OCI-LY7 (cell line): ENCODE data around the gene GALNTL6. TPM values are rescaled to one million over a fixed set of nuclear protein-coding genes. Genes with fewer than 3 reads are reported as not detected.

ENCODE experiments used
- BruUV-seq: library from RNA; stranded (reverse); fragments of 400-500 nt; replicated peaks from 2 replicates; lab custom pipeline; 2021; lab: Mats Ljungman, UMichigan
- CTCF ChIA-PET: fragments of 300-600 bp; sonication (Branson Sonifier 250); formaldehyde crosslinking; loops from one replicate; lab custom pipeline; 2022; ENCODE audit warnings: antibody characterized with exemption; ENCODE audit not compliant: unreplicated experiment; lab: Charles Lee
- POLR2A ChIA-PET: fragments of 300-600 bp; sonication (Branson Sonifier 250); formaldehyde crosslinking; loops from one replicate; lab custom pipeline; 2022; ENCODE audit warnings: antibody characterized with exemption; lab: Charles Lee
- DNase-seq: peaks from one replicate; pipeline ENCODE4 v3.0.0-alpha.2; 2015; ENCODE audit warnings: low spot score
- H2AFZ ChIP-seq: fragments of 200-600 bp; sonication (generic), shearing (Covaris generic); 2 replicates; pipeline ENCODE4 v1.6.1; 2014; ENCODE audit warnings: mild to moderate bottlenecking, antibody characterized with exemption, low read length, moderate library complexity
- H3K27ac ChIP-seq: fragments of 200-600 bp; sonication (generic); 2 replicates; pipeline ENCODE4 v1.5.1; 2014; ENCODE audit warnings: mixed run types, low read depth, mild to moderate bottlenecking, moderate library complexity, low read length, inconsistent platforms; ENCODE audit not compliant: poor library complexity, severe bottlenecking
- H3K36me3 ChIP-seq: fragments of 200-600 bp; sonication (generic); 2 replicates; pipeline ENCODE4 v1.6.1; 2014; ENCODE audit warnings: mild to moderate bottlenecking, antibody characterized with exemption, low read length, moderate library complexity, mixed read lengths; ENCODE audit not compliant: insufficient read depth
- H3K4me1 ChIP-seq: fragments of 200-600 bp; sonication (generic); 2 replicates; pipeline ENCODE4 v1.5.1; 2014; ENCODE audit warnings: mild to moderate bottlenecking, low read length; ENCODE audit not compliant: insufficient read depth, poor library complexity, severe bottlenecking
- H3K4me2 ChIP-seq: fragments of 200-600 bp; sonication (generic); 2 replicates; pipeline ENCODE4 v1.6.1; 2014; ENCODE audit warnings: mild to moderate bottlenecking, low read length
- H3K4me3 ChIP-seq: fragments of 200-600 bp; sonication (generic); 2 replicates; pipeline ENCODE4 v1.5.1; 2014; ENCODE audit warnings: mild to moderate bottlenecking, low read depth, low read length; ENCODE audit not compliant: poor library complexity, severe bottlenecking
- H3K79me2 ChIP-seq: fragments of 200-600 bp; sonication (generic); 2 replicates; pipeline ENCODE4 v1.6.1; 2016; ENCODE audit warnings: low read depth, mild to moderate bottlenecking, low read length, moderate library complexity, mixed read lengths; ENCODE audit not compliant: insufficient read depth
- H3K9me2 ChIP-seq: fragments of 200-600 bp; sonication (generic); 2 replicates; pipeline ENCODE4 v1.6.1; 2016; ENCODE audit warnings: mild to moderate bottlenecking, low read length, mixed read lengths; ENCODE audit not compliant: insufficient read depth
- H3K9me3 ChIP-seq: fragments of 200-600 bp; sonication (generic); 2 replicates; pipeline ENCODE4 v1.6.1; 2014; ENCODE audit warnings: mild to moderate bottlenecking, mixed run types, low read length, mixed read lengths
- H4K20me1 ChIP-seq: fragments of 200-600 bp; sonication (generic); 2 replicates; pipeline ENCODE4 v1.6.1; 2014; ENCODE audit warnings: mild to moderate bottlenecking, antibody characterized with exemption, low read length, moderate library complexity, mixed read lengths; ENCODE audit not compliant: insufficient read depth
- EZH2phosphoT487 ChIP-seq: fragments of 200-600 bp; sonication (generic); IDR thresholded peaks from 2 replicates; pipeline ENCODE4 v1.6.1; 2018; ENCODE audit warnings: low read depth, borderline replicate concordance, mild to moderate bottlenecking, mixed run types, antibody characterized with exemption, low read length, moderate library complexity, mixed read lengths
- intact Hi-C: fragments of 100-400 bp; cut with micrococcal nuclease; formaldehyde crosslinking; loops from one replicate; pipeline ENCODE4 v1.10.0; 2022; ENCODE audit not compliant: unreplicated experiment
- total RNA-seq, 2 experiments: library from RNA; depleted of rRNA in 1 of 2; stranded (reverse); fragments of >200 nt in 1 of 2; shearing (Covaris generic) in 1 of 2; gene quantifications; 2 replicates each; pipeline ENCODE4 v1.2.3, GENCODE V29; 2014 to 2022
- TF ChIP-seq, protein P1 (sequence below): fragments of 200-600 bp; sonication (generic); conservative IDR thresholded peaks from 2 replicates; pipeline ENCODE4 v1.5.1; 2014; ENCODE audit warnings: mild to moderate bottlenecking, antibody characterized with exemption, low read length, moderate library complexity, mixed read lengths

The GALNTL6 gene
- total RNA-seq, 2 experiments from 2014 or later, result not detected

DNA sequence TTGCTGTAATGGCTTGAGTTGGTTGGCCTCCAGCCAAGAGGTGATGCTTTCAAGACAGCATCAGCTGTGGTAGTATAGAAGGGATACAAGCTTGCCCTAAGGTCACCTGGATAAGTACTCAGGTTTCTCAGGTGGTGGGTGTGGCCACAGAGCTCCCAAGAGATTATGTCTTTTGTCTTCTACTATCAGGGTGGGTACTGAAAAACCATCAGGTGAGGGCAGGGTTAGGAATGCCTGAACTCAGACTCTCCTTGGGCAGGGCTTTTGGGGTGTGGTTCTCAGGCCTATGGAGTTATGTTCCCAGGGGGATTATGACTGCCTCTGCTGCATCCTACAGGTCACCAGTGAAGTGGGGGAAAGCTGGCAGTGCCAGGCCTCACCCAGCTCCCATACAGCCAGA is 700.8 kb downstream of the GALNTL6 start:
- Histone ChIP-seq H3K4me3 (no peak overlapping the region), H2AFZ (no peak overlapping the region), H4K20me1 (no peaks in the 10 kb centered on the region), H3K9me3 (no peaks in the 10 kb centered on the region), H3K79me2 (no peaks in the 10 kb centered on the region), H3K36me3 (no peaks in the 10 kb centered on the region), H3K9me2 (no peaks in the 10 kb centered on the region), H3K27ac (no peak overlapping the region), H3K4me2 (no peak overlapping the region), H3K4me1 (no peaks in the 10 kb centered on the region)
- no TSS peak for BruUV-seq
- no peak for TF ChIP-seq EZH2phosphoT487
- TF ChIP-seq, protein P1, sequence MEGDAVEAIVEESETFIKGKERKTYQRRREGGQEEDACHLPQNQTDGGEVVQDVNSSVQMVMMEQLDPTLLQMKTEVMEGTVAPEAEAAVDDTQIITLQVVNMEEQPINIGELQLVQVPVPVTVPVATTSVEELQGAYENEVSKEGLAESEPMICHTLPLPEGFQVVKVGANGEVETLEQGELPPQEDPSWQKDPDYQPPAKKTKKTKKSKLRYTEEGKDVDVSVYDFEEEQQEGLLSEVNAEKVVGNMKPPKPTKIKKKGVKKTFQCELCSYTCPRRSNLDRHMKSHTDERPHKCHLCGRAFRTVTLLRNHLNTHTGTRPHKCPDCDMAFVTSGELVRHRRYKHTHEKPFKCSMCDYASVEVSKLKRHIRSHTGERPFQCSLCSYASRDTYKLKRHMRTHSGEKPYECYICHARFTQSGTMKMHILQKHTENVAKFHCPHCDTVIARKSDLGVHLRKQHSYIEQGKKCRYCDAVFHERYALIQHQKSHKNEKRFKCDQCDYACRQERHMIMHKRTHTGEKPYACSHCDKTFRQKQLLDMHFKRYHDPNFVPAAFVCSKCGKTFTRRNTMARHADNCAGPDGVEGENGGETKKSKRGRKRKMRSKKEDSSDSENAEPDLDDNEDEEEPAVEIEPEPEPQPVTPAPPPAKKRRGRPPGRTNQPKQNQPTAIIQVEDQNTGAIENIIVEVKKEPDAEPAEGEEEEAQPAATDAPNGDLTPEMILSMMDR, result no peak
- ChIA-PET POLR2A (interaction anchor here (0.7 to 2.4 kb wide), 3 partner anchors 13 to 26 kb away, joined by 3 to 19 read pairs (median 3); no protein-coding TSS in a partner anchor), CTCF (no interaction called here)
- no peak for DNase-seq
- intact Hi-C loops, result no loop called here

DNA sequence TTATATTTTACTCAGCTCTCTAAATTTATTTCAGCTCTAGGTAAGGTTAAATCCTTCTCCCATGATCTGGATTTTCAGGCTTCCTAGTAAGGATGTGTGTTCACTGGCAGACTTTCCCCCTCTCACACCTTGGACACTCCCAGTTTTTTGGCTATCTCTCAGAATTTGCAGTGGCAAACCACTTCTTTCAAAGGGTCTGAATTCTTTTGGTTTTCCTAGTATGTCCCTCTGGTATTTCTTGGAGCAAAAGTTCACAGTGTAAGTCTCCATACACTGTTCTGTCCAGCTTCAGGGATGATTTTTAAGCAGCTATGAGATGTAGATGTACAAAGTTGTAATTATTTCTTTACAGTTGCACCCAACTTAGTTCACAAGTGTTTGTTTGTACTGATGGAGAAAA is 701.6 kb downstream of the GALNTL6 start:
- H3K4me1 ChIP-seq, result no peaks in the 10 kb centered on the region
- intact Hi-C loops, result no loop called here
- H3K9me3 ChIP-seq, result no peaks in the 10 kb centered on the region
- no peak overlapping the region for H3K4me2 ChIP-seq
- DNase-seq, result no peak
- H3K4me3 ChIP-seq, result no peak overlapping the region
- ChIA-PET CTCF (no interaction called here), POLR2A (interaction anchor here (0.7 to 1.6 kb wide), 6 partner anchors 10 to 70 kb away, joined by 3 to 5 read pairs (median 3); no protein-coding TSS in a partner anchor)
- H4K20me1 ChIP-seq, result no peaks in the 10 kb centered on the region
- no peak overlapping the region for H3K27ac ChIP-seq
- no TSS peak for BruUV-seq
- H2AFZ ChIP-seq, result no peak overlapping the region
- H3K36me3 ChIP-seq, result no peaks in the 10 kb centered on the region
- TF ChIP-seq, protein P1, result no peak
- TF ChIP-seq EZH2phosphoT487, result no peak
- no peaks in the 10 kb centered on the region for H3K9me2 ChIP-seq
- H3K79me2 ChIP-seq, result no peaks in the 10 kb centered on the region

DNA sequence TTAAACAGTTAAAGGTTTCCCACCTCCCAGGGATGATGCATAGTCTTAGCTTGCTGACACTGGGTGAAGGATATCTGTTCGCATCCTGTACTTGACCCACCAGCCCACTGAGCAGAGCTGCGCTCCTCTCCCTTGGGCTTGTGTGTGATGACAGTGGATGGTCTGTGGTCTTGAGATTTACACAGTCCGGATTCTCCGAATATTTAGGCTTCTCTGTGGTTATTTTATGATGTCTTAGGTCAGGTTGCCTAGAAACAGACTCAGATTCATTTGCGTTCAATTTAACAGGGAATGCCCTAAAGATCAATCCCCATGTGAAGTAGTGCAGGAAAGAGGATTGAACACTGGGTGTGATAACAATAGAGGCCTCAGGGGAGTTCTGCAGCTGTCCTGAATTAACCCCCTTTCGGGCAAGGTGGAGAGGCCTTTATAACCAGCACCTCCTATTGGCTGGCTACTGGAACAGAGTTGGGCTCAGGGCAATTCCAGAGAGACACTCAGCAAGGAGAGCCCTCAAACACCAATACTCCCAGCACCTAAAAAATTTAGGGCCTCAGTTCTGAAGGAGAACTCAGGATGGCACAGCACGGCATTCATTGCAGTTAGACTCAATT is 702.2 kb downstream of the GALNTL6 start:
- H3K36me3 ChIP-seq, result no peaks in the 10 kb centered on the region
- CTCF ChIA-PET, result no interaction called here

More for the DNA sequence above, 702.2 kb downstream of the GALNTL6 start:
- Histone ChIP-seq H3K9me3 (no peaks in the 10 kb centered on the region), H3K4me1 (no peaks in the 10 kb centered on the region), H3K4me3 (no peak overlapping the region), H3K4me2 (no peak overlapping the region), H3K9me2 (no peaks in the 10 kb centered on the region), H4K20me1 (no peaks in the 10 kb centered on the region), H3K79me2 (no peaks in the 10 kb centered on the region), H3K27ac (no peak overlapping the region), H2AFZ (no peak overlapping the region)
- no peak for DNase-seq
- no peak for TF ChIP-seq EZH2phosphoT487
- TF ChIP-seq, protein P1, result no peak
- BruUV-seq, result no TSS peak
- intact Hi-C loops, result no loop called here
- POLR2A ChIA-PET, result interaction anchor here (0.7 to 1.6 kb wide), 6 partner anchors 9 to 24 kb away, joined by 3 to 5 read pairs (median 3); no protein-coding TSS in a partner anchor
